Umbilical cord (tissue), 2 donors: ENCODE results near the gene CLDN22. TPM values are rescaled to one million over a fixed set of nuclear protein-coding genes. Genes with fewer than 3 reads are reported as not detected.
"Not testable (repeated sequence)": the region's sequence is repeated elsewhere in the genome, so short reads cannot be mapped to it uniquely, and the experiment has no call there.

Experiments
- DNase-seq: peaks from one replicate; pipeline ENCODE4 v3.0.0-alpha.2; 2015; ENCODE audit warnings: low spot score
- total RNA-seq: library from RNA; depleted of rRNA; stranded (reverse); fragments of >200 nt; gene quantifications from one replicate; pipeline ENCODE4 v1.2.3, GENCODE V29; 2014; ENCODE audit warnings: low replicate concordance; ENCODE audit not compliant: insufficient read depth

The CLDN22 gene
- total RNA-seq, 1 donor from 2014 or later = 0.72 TPM

DNA sequence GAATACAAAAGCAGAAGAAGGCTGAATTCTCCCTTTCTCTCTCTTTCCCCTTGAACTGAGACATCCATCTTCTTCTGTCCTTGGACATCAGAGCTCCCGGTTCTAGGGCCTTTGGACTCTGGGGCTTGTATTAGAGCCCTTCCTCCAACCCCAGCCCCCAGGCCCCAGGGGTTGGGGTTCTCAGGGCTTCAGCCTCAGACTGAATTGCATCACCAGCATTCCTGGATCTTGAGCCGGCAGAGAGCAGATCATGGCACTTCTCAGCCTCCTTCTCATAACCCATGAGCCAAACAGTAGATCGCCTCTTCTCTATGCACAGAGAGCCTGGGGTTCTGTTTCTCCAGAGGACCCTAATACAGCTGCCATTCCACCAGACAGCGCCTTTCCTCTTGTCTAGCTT lies 27.5 kb upstream of the CLDN22 start:
- no peak for DNase-seq

DNA sequence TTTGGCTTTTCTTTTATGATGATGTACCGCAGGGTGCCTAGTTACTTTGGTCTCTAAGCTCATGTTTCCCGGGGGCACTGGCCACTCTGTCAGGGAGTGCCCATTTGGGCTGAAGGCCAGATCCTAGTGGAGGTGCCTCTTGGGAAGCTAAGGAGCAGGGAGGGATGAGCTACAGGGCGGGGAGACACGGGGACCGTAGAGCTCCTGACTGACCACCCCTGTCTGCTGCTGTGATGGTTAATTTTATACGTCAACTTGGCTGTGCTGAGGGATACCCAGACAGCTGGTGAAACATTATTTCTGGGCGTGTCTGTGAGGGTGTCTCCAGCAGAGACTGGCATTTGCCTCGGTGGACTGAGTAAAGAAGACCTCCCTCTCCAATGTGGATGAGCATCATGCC lies 27.1 kb upstream of the CLDN22 start:
- no peak for DNase-seq

DNA sequence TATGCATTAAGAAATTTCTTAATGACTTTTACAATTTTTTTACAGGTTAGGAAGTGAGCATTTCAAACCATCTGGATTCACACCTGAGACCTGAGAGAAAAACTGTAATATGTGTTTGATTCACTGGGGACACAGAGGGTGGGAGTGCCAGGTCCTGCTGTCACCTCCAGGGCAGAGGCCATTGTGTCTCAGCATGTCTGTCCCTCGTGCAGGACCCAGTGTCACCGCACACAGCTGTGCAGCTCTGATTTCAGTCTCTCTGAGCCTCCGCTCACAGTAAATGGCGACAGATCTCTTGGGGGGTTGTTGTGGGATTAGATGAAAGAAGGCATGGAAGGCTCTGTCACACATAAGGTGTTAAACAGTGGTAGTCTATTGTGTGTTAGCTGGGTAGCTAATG lies 25.2 kb upstream of the CLDN22 start:
- no peak for DNase-seq

DNA sequence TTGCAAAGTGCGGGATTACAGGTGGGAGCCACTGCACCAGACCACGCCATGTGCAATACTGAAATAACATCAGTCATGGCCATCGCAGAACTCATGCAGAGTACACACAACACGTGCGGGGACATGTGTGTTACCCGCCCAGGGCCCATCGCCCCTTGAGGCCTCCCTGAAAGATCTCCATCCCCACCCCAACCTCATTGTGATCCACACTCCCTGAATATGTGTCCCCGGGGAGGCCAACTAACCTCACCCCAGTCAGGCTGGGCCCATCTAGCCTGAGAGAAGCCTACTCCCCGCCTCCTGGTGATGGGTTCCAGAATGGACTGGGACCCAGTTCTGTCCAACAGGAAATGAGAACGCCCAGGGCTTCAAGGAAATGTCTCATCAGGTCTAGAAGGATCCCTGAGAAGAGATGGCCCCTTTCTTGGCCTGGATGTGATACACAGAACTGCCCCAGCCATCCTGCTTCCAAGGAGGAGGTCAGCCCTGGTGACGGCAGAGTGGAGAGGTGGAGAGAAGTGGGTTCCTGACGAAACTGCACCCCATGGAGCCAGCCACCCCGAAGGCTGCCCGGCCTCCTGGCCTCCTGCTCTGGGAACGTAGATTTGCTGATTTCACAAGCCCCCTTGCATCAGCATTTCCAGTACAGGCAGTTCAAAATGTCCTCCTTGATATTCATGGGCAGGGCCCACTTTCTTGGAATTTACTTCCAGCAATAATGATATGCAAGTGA lies 24.6 kb upstream of the CLDN22 start:
- DNase-seq = no peak

DNA sequence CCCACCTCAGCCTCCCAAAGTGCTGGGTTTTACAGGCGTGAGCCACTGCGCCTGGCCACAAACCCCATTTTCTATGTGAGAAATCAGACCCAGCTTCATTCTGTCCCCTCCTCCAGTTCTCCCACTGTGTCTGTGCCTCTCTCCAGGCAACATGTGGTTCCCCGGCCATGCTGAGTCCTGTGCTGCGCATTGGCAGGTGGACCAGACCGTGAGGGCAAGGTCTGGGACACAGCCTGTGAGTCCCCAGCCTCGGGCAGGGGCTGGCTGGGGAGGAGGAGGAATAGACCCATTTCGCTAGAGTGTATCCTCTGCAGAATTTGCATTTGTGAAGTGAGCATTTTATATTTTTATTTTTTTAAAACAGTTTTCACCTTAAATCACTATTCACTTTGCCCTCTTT lies 23.7 kb upstream of the CLDN22 start:
- no peak for DNase-seq

DNA sequence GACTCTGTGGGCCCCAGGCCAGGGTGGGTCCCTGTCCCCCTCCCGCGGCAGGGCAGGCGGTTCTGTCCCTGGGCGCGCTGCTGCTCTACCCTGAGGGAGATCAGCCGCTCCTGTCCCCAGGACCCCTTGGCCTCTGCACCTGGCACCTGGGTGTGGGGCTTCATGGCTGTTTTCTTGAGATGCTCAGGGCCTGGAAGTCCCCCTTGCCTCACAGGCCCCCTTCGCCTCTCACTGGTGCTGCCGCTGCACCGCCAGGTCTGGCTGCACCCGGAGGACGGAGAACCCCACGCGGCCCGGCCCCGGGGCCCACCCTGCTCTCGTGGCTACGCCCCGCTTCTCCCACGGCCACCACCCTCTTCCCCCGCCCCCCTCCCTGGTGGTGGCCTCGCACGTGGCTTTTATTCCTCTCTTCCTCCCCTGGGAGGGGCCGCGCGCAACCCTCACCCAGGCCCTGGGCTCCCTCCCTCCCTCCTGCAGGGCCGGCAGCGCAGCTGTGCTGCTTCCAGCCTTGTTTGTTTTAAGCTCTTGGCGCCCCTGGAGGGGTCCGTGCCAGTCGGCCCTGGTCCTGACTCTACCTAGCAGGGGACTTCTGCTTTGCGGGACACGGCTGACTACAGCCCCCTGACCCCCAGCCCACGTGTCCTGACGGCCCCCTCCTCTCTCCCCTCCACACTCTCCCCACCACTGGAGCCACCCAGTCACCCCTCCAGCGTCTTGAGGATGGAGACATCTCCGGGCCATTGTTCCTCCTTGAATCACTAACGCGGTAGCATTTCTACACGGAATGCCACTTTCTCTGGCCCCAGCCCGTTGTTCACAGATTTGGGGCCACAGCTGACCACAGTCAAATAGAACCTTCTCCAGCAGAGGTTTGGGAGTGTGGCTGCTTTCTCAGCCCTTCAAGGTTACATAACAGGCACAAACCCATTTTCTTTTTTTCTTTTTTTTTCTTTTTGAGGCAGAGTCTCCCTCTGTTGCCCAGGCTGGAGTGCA lies 22.8 kb upstream of the CLDN22 start:
- no peak for DNase-seq

DNA sequence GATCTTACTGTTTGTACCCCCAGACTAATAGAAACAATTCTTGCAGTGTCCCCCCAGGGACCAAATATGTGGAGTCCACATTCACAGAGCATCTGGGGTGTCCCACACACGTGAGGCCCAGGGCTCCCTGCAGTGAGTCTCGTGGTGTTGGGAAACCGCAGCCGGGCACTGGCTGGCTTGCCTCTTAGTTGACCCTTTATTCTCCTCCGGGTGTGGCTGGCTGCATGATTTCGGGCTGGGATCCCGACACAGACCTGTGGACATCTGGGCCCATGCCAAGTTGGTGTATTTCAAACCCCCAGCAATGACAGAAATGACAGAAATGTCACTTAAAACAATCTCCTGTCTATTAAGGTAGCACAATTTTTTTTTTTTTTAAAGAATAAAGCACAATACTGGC lies 17.8 kb upstream of the CLDN22 start:
- no peak for DNase-seq

DNA sequence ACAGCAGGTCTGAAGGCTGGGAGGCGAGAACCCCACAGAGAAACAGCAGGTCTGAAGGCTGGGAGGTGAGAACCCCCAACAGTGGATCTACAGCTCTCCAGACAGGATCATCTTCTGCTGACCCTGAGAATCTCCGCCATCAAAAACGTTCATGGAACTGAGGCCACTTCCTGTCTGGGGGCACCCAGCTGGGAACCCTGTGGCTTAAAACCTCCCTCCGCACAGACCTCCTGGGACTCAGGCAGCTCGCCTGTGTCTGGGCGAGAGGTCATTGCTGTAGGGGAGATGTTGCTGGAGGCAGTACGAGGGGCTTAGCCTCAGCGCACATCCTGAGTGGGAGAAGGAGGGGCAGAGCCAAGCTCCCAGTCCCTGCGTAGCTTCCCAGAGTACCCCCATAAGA lies 17.3 kb upstream of the CLDN22 start:
- no peak for DNase-seq

DNA sequence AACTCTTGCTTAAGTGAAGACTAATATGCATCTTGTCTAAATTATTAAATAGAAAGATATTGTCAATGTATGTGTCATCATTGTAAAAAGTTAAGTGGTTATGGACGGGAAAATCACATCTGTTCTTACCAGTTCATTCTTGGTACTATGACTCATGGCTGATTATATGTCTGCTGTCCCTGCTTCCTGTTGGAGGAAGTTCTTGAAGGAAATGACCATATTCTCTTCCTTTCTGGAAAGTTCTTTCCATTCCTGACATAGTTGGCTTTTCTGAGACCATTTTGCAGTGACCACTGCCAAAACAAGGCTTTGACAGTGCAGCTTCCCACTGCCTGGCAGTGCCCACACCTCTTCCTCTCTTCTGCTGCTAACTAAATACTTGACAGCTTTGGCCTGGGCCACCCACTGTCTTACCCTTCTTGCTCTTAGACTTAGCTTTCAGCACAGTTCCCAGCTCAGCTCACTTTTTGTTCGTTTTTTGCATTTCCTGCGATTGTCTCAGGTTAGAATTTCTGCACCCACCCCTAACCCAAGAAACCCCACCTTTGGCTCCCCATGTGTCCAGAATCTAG lies 15.4 kb upstream of the CLDN22 start:
- peak; percentile 50 for DNase-seq

DNA sequence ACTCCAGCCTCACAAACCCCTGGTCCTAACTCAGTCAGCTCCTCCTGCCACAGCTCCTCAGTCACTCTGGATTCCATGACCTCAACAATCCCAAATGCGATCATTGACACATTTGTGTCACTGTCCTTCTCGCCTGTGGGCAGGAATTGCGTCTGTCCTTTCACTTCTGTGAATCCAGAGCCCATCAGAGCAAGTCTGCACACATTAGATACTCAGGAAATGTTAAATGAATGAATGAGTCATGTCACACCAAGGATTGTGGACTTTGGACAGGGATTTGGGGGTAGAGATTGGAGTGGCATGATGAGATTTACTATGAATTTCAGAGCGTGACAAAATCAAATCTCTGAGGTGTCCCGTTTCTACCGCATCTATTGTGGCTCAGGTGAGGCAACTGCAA lies 13.9 kb upstream of the CLDN22 start:
- DNase-seq = no peak

DNA sequence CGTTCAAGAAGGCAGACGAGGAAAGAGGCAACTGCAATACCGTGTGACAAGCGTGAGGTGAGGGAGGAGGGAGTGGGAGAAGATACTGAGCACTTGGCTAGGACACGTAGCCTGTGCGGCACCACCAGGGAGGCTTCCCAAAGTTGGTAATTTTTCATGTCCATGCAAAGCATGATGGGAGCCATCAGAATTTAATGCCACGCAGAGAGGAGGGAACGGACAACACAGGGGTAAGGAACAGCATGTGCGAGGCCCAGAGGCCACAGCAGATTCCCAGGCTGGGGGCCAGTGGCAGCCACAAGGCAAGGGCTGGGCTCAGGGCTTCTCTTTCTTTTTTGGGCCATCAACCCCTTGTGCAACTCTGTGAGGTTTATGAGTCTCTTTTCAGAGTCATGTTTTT lies 13.1 kb upstream of the CLDN22 start:
- no peak for DNase-seq

DNA sequence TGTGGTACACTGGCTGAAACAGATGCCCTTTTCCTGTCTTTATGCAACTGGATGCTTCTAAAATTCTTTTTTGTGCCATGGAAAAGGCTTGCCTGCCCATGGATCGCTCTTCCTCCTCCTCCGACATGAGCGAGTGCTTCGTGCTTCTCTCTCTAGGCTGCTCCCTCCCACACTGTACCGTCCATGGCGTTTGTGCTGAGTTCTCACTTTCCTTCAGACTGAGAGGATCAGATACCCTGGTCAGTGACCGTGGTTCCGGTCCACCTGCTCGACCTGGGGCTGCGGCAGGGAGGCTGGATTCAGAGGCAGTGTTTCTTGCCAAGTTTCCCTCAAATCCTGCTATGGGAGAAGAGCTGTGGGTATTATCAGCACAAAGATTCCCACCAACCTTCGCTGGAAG lies 12.4 kb upstream of the CLDN22 start:
- no peak for DNase-seq

DNA sequence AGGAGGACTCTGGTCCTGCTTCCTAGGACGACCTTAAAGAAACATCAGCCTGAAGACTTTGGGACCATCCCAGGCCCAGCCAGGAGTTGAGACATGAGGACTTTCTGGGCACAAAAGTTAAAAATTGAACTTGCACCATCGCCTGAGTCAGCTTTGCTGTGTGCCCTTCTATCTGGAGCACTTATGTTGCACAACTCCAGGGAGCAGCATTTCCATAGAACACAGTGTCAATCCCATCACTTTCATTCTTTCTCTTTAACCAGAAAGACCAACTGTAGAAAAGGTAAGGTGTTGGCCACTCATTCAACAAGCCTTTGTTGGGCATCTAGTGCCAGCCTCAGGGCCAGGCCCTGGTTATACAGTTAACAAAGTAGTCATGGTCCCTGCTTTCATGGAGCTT lies 10.8 kb upstream of the CLDN22 start:
- DNase-seq = no peak

DNA sequence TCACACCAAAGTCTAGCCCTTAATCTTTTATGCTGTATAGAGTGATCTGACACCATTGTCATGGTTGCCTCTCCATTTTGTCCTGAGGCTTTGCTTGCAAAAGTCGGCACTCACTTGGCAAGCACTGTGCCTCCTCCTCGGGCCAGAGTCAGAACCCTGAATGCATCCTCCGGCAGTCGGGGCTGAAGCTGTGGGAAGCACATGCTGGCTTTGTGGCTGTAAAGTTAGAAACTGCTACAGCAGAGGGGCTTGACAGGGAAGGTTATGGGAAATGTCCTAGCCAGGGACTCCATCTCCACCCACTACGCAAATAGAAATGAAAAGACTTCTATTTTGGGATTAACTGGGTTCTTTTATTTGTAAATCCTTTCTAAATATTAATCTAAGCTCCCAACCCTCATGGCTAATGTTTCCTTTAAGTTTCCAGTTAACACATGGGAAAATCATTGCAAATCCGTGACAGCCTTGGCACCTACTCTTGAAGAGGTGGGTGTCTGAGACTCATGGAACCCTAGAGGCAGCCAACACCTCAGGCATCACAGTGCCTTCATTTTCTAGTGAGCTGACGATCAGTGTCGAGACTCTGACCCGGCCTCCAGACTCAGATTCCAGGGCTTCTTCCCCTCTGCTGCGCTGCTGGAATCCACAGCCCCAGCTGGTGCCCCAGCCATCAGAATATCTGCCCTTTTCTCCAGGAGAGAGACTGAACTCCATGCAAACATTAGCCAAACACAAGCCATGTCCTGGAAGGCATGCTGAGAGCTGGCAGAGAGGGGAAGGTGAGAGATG lies 10.1 kb upstream of the CLDN22 start:
- DNase-seq = no peak

DNA sequence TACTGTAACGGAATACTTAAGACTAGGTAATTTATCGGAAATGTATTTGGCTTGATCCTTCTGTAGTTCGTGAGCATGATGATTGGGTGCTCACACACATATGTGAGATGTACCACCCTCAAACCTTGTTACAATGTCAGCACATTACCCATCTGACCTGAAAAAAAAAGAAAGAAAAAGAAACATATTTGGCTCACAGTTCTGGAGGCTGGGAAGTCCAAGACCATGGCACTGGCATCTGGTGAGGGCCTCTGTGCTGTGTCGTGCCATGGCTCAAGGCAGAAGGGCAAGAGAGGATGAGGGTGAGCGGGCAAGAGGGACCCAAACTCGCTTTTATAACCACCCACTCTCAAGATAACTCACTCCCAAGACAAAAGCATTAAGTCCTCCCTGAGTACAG lies 9.2 kb upstream of the CLDN22 start:
- DNase-seq = no peak

DNA sequence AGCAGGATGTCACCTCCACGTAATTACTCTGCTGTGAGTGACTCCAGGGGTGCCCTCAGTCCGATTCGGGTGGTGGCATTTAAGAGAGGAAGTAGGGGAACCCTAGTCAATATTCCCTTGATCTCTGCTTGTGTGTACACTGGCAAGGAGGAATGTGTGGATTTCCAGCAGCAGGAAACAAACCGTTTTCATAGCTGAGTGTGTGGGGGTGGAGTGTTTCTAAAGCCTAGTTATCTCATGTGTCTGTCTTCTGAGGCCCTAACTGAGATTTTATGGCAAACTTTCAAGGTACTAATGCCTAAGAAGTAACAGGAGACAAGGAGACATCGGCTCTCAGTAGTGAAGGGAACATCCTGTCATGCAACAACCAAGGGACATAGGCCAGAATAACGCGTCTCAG lies 8.8 kb upstream of the CLDN22 start:
- DNase-seq = peak; percentile 40

DNA sequence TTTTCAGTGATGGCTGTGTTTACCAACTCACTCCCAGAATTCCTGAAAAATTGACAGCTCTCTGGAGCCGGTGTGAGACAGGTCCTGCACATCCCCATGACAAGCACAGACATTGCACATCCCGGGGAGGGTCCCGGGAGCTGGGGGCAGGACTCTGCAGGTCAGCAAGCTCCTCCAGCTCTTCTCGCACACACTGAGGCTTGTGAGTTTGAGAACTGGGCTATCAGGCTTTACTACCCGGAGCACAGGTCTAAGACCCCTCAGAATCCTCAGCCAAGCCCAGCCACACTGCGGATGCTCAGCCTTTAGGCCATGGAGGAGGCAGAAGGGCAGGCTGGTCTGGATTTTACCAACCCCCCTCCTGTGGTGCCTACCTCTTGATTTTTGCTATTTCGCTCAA lies 7.8 kb upstream of the CLDN22 start:
- no peak for DNase-seq

DNA sequence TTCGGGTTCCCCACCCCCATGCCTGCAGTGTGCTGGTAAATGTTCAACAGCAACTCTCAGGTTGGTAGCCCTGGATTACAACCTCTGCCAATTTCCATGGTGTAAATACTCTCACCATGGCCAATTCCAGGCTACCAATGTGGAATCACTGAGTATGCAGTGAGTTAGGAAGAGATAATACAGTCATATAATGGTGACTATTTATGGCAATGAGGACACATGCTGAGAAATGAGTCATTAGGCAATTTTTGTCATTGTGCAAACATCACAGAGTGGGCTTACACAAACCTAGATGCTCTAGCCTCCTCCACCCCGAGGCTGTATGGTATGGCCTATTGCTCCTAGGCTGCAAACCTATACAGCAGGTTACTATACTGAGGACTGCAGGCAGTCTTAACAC lies 6.8 kb upstream of the CLDN22 start:
- no peak for DNase-seq

DNA sequence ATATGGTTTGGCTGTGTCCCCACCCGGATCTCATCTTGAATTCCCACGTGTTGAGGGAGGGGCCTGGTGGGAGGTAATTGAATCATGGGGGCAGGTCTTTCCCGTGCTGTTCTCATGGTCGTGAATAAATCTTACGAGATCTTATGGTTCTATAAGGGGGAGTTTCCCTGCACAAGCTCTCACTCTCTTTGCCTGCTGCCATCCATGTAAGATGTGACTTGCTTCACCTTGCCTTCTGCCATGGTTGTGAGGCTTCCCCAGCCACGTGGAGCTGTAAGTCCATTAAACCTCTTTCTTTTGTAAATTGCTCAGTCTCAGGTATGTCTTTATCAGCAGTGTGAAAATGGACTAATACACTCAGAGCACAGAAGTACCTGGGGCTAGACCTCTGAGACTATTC lies 6.3 kb upstream of the CLDN22 start:
- not testable (repeated sequence) for DNase-seq

DNA sequence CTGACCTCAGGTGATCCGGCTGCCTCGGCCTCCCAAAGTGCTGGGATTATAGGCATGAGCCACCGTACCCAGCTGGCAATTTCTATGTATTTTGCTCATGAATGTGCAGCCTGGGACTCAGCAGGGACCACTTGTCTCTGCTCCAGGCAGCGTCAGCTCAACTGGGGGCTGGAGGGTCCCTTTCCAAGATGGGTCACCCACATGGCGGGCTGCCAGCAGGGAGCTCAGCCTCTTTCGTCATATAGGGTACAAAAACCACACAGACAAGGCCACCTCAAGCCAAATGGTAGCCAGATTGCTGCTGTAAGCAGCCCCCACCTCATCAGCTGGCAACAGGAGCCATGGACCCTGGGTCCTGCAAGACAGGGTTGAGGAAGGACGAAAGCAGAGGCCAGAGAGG lies 4.5 kb upstream of the CLDN22 start:
- DNase-seq = no peak

DNA sequence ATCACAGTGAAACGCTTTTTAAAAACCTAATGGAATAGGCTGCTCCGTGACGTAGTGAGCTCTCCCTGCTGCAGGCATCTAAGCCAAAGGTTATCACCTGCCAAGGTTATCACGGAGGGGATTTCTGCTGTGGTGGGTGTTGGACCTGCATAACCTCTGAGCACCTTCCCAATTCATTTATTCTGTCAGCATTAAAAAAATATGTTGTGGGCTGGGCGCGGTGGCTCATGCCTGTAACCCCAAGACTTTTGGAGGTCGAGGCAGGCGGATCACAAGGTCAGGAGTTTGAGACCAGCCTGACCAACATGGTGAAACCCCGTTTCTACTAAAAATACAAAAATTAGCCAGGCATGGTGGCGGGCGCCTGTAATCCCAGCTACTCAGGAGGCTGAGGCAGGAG lies 4.0 kb upstream of the CLDN22 start:
- DNase-seq = not testable (repeated sequence)

DNA sequence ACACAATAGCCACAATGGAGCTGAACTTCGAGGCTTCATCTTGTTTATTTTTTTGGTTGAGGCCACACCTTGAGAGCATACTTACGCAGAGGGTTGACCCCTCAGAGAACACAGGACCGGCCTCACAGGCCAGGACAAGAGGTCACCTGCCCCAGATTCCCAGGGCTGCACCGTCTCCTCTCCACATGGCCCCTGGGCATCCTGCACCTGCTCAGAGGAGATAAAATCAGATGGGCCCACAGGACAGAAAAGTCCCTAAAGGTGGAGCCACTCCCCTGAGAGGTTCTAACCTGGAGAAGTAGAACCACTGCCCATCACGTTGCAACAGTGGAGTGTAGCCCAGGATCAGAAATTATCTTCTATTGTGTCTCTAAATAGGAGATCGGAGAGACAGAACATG lies 3.2 kb upstream of the CLDN22 start:
- no peak for DNase-seq
